NCI-H2081 (cell line): ENCODE results near the gene ZSWIM6.
"Not testable (repeated sequence)": the region's sequence is repeated elsewhere in the genome, so short reads cannot be mapped to it uniquely, and the experiment has no call there.

ENCODE experiments used
- DNase-seq, 2 experiments: peaks; one replicate each; lab custom pipeline; 2025; lab: John Stamatoyannopoulos, UW

ZSWIM6 gene

GRCh38 chr5:61407706-61408270, 75.7 kb downstream of the ZSWIM6 start:
- DNase-seq, result no peak

GRCh38 chr5:61408476-61409168, 76.6 kb downstream of the ZSWIM6 start:
- DNase-seq, result peak; percentile 87 to 91

GRCh38 chr5:61409568-61409967, 77.5 kb downstream of the ZSWIM6 start:
- no peak for DNase-seq

GRCh38 chr5:61410811-61411210, 78.8 kb downstream of the ZSWIM6 start:
- no peak for DNase-seq

GRCh38 chr5:61412361-61412760, 80.3 kb downstream of the ZSWIM6 start:
- DNase-seq, result no peak

GRCh38 chr5:61413205-61413604, 81.1 kb downstream of the ZSWIM6 start:
- not testable (repeated sequence) for DNase-seq

- DNase-seq, result no peak
These were observed 82.7 kb downstream of the ZSWIM6 start for GRCh38 chr5:61414806-61415205.

- no peak for DNase-seq
These were observed 84.0 kb downstream of the ZSWIM6 start for GRCh38 chr5:61416010-61416409.

GRCh38 chr5:61416420-61416819, 84.4 kb downstream of the ZSWIM6 start:
- DNase-seq, result no peak

GRCh38 chr5:61417340-61417739, 85.3 kb downstream of the ZSWIM6 start:
- DNase-seq, result no peak

GRCh38 chr5:61417851-61418250, 85.8 kb downstream of the ZSWIM6 start:
- DNase-seq, result no peak

- no peak for DNase-seq
These were observed 87.0 kb downstream of the ZSWIM6 start for GRCh38 chr5:61419106-61419505.

GRCh38 chr5:61420016-61420415, 88.0 kb downstream of the ZSWIM6 start:
- no peak for DNase-seq

- not testable (repeated sequence) for DNase-seq
These were observed 89.2 kb downstream of the ZSWIM6 start for GRCh38 chr5:61421262-61421661.

GRCh38 chr5:61423487-61424145, 91.6 kb downstream of the ZSWIM6 start:
- no peak for DNase-seq

- DNase-seq, result no peak
These were observed 93.9 kb downstream of the ZSWIM6 start for GRCh38 chr5:61425918-61426317.

GRCh38 chr5:61429906-61430305, 97.8 kb downstream of the ZSWIM6 start:
- no peak for DNase-seq

- no peak for DNase-seq
These were observed 100.0 kb downstream of the ZSWIM6 start for GRCh38 chr5:61431923-61432620.

GRCh38 chr5:61435368-61435767, 103.3 kb downstream of the ZSWIM6 start:
- DNase-seq, result no peak

- no peak for DNase-seq
These were observed 106.4 kb downstream of the ZSWIM6 start for GRCh38 chr5:61438298-61438970.

GRCh38 chr5:61440086-61440485, 108.0 kb downstream of the ZSWIM6 start:
- no peak for DNase-seq

- DNase-seq, result no peak
These were observed 108.5 kb downstream of the ZSWIM6 start for GRCh38 chr5:61440596-61440995.
